ENCODE measurements around the gene SAMD10.
"Not testable (repeated sequence)": the region's sequence is repeated elsewhere in the genome, so short reads cannot be mapped to it uniquely, and the experiment has no call there.

Gene SAMD10

DNA sequence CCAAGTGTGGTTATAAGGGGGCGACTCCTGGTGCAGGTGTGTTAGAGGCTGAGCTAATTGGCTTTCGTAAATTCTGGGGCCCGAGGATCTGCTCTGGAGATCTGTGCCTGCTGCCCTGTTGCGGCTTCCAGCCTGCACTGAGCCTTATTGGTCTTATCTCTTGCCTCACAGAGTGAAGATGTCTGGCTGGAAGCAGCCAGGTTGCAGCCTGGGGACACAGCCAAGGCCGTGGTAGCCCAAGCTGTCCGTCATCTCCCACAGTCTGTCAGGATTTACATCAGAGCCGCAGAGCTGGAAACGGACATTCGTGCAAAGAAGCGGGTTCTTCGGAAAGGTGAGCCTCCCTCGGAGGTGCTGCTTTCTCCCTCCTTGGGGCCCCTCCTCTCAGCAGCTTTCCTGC is 21.5 kb upstream of the SAMD10 start:
- DNase-seq, result no peak

DNA sequence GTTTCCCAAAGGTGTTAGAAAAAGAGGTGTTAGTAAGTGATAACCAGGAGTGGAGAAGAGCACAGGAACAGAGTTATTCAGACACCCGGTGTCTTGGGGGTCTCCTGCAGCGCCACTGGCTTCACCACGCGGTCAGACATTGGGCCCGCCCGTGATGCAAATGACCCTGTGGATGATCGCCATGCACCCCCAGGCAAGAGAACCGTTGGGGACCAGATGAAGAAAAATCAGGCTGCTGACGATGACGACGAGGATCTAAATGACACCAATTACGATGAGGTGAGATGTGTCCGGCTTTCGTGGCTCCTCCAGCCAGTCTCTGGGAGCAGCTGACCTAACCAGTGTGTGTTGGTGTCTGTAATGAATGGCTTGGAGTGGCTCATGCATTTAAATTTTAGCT is 3.5 kb upstream of the SAMD10 start:
- DNase-seq, result no peak

DNA sequence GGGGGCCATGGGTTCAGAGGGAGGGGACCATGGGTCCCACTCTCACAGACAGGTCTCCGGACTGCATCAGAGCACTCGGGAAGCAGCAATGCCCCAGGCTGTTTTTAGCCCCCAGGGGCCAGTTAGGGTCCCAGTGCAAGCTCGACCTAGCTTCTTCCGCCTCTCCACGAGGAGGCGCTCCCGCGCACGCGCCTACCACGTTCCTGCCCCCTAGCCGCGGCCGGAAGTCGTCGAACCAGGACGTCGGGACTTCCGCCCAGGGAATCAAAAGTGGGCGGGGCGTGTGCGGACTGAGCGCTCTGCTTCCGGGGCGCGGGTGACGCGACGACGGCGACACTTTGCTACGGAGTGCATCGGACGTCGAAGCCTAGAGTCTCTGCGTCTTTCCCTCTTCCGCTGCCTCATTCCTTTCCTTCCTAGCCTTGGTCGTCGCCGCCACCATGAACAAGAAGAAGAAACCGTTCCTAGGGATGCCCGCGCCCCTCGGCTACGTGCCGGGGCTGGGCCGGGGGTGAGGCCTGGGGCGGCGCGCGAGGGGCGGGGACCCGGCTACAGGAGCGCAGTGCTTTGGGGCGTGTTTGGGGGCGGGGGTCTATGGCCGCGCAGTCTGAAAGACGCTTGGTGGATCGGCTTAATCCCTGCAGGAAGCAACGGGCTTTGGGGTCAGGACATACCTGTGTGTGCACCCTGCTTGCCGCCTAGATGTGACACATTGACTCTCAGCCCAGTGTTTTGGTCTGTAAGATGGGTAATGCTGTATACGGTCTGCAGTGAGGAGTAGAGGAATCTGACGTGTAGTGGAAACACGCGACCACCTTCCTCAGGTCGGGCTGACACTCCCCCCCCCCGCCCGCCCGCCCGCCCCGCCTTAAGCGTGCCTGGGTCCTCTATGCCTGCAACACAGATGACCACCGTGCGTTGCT is 1.6 kb upstream of the SAMD10 start, which contains the start of gene PRPF6:
Gene PRPF6, plus strand, starts transcription at position 327 of the 923 bp plus-strand sequence. Its CDS starts 114 bp downstream, at position 441.
- peak; percentile 96 for DNase-seq

DNA sequence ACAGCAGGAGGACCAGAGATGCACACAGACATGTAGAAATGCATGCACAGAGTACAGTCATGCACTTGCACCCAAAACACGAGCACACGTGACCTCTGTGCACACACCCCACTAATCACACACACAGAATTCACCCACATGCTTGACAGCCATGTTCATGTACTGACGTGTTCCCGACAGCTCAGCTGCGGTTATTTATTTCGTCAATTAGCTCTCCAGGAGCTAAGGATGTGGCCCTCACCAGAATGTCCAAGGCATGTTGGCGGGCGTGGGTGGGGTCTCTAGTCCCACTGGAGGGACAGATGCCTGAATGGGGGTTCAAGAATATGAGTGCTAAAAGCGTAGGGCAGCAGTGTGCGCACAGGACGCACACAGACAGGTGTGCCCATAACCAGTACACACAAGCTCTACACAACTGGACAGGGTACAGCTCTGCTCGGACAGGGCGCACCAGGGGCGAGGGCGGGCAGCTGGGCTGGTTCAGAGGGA is 919 bp upstream of the SAMD10 start:
- DNase-seq, result peak; percentile 77

DNA sequence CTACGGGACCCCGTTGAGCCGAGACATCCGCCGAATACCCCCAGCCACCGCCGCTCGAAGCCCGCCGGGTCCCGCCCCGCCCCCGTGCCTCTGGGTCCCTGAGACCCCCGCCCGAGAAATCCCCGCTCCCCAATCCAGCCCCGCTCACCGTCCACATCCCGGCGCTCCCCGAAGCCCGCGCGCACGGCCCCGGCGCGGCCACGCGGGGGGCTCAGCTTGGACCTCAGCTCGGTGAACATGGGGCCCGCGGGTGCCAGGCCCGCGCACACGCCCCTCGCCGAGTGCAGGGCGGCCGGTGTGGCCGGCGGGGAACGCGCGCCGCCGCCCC is 249 bp downstream of the SAMD10 start:
- no peak for DNase-seq

DNA sequence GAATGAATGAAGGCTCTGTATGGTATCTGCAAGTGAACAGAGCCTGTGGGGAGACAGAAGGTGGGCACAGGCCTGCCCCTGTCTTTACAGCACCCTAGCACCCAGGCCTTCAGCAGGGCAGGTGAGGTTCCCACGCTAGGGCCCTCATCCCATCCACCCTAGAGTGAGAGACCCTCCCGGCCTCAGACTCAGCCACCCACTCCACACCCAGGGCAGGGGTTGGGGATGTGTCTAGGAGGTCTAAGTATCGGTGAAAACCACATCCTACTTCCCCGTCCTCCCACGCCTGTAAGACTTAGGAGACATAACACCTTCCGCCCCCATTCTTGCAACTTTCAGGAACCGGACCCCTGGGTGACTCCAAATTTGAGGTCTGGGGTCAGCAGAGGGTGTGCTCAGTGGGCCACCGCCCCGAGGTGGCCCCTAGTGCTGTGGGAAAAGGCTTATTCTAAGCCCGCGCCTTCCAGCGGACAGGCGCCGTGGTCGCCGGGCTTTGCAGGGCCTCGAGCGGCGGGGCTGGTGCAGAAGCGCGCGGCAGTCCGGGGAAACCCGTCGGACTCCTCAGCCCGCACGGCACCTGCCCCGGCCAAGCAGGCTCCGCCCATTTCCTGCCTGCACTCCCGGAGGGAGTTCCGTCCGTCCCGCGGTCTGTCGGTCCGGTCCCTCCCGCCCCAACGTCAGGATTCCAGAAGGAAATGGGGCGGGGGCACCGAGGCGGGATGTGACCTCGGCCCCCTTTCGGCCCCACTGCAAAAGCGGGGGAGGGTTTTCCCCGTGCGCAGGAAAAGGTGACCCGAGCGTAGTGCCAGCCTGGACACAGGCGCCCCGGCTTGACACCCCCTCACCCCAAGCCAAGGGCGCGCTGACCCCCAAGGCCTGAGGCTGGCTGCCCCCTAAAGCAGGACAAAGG is 868 bp downstream of the SAMD10 start:
- DNase-seq, result peak; percentile 72

DNA sequence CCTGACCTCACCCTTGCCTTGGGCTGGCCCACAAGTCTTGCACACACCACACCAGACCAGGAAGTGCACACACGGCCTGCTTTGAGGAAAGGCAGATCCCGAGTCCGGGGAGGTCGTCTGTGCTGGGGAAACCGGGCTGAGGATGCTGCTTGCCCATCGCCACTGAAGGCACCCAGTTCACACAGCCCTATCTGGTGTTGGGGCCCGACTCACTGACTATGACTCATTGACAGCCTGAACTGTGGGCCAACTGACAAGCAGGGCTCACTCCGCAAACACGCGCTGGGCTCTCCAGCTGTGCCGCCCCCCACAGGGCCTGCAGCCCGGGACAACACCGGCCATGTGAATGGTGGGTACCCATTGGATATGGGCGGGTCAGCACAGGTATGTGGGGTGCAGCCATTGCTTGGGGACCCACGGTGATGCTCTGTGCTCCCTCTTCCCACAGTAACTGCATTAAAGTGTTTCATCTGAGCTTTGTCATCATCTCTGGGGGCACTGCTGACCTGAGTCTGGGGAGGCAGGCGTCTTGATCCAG is 1.6 kb downstream of the SAMD10 start:
- peak; percentile 87 for DNase-seq

DNA sequence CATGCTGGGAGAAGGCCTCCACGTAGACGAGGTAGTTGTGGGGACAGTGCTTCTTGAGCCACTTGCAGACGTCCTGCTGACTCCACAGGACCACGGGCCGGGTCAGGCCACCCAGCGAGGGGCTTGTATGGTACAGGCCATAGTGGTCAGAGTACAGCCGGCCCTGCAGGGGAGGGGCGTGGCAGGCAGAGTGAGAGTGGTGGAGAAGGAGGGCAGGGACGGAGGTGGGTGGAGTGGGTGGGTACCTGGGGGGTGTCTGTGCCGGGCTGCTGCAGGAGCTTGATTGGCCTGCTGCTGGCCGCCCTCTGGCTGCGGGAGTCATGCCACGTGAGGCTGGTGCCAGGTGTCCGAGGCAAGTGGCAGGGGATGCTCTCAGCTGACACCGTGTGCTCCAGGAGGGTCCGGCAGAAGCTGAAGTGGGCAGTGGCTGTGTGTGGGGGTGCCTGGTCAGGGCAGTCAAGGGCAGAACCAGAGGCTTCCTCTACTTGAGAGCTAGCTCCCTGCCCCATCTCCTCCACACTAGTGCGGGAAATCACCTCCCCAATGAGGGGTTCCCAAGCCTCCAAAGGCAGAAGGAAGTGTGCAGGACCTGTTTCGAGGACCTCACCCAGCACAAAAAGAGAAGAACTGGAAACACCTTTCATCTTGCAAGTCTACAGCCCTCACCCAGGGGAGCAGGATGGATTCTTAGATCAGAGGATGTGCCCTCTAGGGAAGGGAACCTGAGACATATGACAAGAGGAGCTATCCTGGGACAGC is 2.3 kb downstream of the SAMD10 start:
- no peak for DNase-seq

DNA sequence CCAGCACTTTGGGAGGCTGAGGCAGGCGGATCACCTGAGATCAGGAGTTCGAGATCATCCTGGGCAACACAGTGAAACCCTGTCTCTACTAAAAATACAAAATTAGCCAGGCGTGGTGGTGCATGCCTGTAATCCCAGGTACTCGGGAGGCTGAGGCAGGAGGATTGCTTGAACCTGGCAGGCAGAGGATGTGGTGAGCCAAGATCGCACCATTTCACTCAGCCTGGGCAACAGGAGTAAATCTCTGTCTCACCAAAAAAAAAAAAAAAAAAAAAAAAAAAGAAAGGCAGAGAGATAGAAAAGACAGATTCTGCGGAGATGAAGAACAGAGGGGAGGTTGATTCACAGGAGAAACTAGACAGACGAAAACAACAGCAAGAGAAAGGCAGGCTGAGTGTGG is 2.9 kb downstream of the SAMD10 start:
- DNase-seq, result not testable (repeated sequence)

DNA sequence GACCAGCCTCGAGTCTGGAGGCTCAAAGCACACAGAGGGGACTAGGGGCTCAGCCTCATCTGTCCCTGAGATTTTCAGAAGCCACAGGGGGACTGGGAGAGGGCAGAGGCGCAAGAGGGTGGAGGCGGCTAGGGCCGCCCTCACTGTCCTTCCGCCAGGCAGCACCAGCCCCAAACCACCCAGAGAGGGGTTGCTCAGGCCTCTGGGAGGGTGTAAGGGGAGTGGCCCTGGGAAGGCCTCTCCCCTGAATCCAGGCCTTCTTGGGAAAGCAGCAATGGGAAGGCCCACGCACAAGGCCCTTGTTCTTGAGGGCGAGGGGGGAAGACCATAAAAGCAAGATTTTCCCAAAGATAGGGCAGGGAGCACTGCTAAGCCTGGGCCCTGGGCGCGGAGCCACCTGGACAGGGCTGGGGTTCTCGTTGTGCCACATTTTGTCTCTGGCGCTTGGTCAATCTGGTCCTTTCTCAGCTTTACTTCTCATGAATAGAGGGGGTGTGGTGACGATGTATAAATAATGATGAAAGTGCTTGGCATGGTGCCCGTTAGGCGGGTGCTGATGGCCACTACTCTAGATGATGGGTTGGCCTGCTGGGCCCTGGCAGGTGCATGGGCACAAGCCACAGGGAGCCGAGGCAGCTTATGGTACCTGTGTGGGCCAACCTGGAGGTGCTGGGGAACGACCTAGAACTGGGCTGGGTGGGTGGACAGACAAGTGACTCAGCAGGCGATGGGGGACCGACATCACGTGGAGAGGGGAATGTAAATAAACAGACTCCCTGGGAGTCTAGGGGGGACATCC is 4.8 kb downstream of the SAMD10 start:
- no peak for DNase-seq

DNA sequence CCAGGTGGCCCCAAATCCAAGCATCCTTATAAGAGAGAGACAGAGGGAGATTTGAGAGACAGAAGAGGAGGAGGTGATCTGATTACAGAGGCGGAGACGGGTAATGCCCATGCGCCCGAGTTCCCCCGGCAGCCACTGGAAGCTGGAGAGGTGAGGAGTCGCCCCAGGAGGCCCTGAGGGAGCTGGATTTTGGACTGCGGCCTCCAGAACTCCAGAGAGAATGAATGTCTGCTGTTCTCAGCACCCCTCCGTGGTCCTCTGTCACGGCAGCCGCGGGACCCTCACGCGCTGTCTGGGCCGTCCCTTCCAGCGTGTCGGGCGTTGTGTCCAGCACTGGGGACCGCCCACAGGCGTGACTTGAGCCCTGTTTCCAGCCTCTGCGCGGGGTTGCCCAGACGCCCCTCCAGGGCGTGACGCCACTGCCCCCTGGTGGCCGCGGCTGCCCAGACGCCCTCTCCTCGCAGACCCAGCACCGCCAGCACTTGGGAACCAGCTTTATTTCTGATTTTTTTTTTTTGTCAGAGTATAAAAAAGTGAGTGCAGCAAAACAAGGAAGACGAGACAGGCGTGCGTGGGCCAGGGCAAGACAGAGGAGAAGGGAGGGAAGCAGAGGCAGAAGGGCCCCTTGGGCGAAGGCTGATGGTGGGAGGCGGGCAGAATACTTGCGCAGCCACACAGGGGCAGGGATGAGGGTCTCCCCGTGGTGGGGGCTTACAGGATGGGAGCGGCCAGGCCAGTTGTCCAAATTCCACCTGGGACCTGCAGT is 5.6 kb downstream of the SAMD10 start:
- peak; percentile 66 for DNase-seq

DNA sequence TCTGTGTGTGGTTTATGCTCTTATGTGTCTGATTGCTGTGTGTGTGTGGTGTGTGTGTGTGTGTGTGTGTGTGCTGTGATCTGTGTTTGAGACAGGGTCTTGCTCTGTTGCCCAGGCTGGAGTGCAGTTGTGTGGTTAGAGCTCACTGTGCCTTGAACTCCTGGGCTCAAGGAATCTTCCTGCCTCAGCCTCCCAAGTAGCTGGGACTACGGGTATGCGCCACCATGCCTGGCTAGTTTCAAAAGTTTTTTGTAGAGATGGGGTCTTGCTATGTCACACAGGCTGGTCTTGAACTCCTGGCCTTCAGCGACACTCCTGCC is 6.3 kb downstream of the SAMD10 start:
- DNase-seq, result no peak

DNA sequence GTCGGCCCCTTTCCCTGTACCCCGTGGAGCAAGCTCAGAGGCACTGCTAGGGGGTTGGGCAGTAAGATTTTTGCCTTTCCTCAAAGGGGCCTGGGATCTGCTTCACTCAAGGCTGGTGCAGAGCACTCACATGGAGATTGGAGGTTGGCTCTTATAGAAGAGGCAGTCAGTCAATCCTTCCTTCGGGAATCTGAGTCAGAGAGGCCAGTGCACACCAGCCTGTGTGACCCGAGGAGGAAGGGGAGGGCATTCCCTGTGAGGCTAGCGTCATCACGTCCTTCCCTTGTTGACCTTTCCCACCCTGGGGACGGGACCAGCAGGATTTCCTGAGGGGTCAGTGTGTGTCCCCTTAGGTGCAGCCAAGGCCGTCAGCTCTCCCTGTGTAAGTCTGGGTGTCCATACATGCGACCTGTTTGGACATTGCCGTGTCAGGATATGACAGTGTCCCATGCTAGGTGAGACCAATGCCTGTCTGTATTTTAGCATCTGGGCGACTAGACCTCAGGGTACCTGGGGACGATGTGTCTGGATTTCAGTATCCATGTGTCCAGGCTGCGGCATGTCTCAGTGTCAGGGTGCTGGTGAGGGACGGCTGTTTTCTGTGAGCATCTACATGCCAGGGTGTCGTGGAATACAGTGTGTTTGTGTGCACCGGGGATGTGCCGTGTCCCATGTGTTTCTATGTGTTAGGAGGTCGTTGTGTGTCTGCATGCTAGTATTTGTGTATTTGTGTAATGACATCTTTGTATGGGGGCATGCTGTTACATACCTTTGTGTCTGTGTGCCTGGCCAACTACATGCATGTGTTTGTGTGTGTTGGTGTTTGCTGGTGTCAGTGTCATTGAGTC is 6.9 kb downstream of the SAMD10 start:
- DNase-seq, result no peak

DNA sequence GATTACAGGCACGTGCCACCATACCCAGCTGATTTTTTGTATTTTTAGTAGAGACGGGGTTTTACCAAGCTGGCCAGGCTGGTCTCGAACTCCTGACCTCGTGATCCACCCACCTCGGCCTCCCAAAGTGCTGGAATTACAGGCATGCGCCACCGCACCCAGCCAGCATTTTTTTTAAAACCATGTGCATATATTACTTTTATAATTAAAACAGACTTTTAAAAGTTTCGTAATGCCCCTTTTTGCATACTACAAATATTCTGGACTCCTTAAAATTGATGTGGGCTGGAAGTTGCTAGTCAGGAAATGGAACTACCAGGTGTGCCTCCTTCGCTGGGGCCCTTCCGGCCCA is 7.5 kb downstream of the SAMD10 start:
- DNase-seq, result not testable (repeated sequence)

DNA sequence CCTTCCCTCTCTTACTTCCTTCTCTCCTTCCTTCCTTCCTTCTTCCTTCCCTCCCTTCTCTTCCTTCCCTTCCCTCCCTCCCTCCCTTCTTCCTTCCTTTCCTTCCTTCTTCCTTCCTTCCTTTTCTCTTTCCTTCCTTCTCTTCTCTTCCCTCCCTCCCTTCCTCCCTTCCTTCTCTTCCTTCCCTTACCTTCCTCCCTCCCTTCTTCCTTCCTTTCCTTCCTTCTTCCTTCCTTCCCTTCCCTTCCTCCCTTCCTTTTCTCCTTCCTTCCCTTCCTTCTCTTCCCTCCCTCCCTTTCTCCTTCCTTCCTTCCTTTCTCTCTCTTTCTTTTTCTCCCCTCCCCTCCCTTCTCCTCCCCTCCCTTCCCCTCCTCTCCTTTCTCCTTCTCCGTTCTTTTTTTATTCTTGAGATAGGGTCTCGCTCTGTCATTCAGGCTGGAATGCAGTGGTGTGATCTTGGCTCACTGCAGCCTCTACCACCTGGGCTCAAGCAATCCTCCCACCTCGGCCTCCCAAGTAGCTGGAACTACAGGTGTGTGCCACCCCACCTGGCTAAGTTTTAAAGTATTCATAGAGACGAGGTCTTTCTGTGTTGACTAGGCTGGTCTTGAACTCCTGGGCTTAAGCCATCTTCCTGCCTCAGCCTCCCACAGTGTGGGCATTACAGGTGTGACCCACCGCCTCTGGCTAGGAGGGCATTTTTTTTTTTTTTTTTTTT is 8.6 kb downstream of the SAMD10 start:
- DNase-seq, result no peak

DNA sequence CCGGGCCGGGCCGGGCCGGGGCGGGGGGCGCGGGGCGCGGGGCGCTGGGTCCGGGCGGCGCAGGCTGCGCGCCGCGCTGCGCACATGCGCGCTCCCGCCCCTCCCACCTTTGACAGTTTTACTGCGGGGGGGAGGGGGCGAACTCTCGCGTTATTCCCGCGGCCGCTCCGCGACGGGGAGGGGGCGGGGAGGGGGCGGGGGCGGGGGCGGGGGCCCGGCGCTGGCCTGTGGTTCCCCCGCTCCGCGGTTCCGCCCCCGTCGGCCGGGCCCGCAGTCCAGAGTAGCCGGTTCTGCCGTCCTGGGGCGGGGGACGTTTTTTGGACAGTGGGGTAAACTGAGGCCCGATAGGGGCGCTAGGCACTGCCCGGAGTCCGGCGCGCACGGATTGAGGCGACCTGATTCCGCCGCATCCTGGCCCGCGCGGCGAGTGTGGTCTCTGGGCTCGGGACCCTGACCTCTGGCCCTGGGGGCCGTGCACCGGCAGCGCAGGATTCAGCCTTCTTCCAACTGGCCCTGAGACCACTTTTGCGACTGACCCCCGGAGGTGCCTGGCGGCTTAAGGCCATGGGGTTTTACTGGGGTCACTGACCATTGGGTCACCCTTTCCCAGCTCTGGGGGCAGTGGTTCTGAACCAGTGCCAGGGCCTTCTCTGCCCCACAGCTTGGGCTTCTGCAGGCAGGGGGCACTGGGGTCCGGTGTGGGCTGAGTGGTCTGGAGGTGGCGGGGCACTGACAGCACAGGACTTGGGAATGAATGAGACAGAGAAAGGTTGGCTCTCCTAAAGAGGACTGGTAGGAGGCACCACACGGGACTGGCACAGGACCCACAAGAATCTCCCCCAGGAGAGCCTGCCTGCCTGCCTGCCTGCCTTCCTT is 9.4 kb downstream of the SAMD10 start, which contains the start of gene ZNF512B:
Gene ZNF512B, minus strand, starts transcription at position 93 of the 876 bp plus-strand sequence. CDS start 1,980 bp downstream, outside the sequence.
- DNase-seq, result no peak

DNA sequence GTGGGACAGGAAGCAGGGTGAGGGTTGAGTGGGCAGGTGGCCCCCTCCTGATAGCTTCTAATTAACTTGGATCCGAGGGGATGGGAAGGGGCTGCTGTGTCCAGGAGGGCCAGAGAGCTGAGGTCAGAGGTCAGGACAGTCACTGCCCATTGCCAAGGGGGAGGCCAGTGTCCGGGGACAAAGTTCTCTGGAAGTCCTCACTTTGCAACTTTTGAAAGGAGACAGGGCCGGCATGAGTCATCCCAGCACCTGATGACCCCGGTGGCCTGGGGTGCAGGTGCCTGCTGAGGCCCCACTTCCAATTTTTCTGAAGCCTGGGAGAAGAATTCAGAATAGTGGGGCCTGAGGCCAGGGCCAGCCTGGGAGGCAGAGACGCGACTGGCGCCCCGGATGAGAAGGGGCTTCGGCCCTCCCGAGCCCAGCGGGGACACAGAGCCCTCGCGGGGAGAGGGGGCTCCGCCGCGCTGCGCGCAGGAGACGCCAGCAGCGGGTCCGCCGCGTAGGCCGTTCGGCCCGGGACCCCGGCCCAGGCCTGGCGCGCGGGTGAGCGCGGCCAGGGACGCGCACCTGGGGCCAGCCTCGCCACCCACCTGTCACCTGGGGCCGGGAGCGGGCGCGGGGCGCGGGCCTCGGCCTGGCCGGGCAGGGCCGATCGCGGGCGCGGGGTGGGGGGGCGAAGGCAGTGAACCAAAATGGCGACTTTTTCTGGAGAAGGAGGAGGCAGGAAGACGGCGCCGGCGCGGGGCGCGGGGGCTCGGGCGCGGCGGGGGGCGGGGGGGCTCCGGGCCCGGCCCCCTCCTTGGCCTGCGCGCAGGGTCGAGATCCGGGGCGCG is 10.3 kb downstream of the SAMD10 start:
- no peak for DNase-seq

All from MV-4-11 (cell line).